HCT116 (cell line): ENCODE results near the gene TIMP3. TPM values are rescaled to one million over a fixed set of nuclear protein-coding genes. Genes with fewer than 3 reads are reported as not detected.

Source experiments
- ATAC-seq: fragments of 200-7000 bp; cut with Tn5 transposase; 2 replicates; pipeline ENCODE4 v1.9.1; 2020; ENCODE audit warnings: mild to moderate bottlenecking, moderate library complexity
- BruUV-seq: library from RNA; stranded (reverse); fragments of 400-500 nt; replicated peaks from 2 replicates; lab custom pipeline; 2021; lab: Mats Ljungman, UMichigan
- CTCF ChIA-PET: fragments of 300-600 bp; sonication (Branson Sonifier 250); formaldehyde crosslinking; loops from one replicate; lab custom pipeline; 2021; ENCODE audit warnings: antibody characterized with exemption; lab: Charles Lee
- POLR2A ChIA-PET: fragments of 300-600, 350-600 bp; sonication (Branson Sonifier 250); formaldehyde crosslinking; loops from one replicate; lab custom pipeline; 2021; ENCODE audit warnings: antibody characterized with exemption; lab: Charles Lee
- RAD21 ChIA-PET, 2 experiments: fragments of 300-600 bp; sonication (Branson Sonifier 250); formaldehyde crosslinking; loops; one replicate each; lab custom pipeline; 2023; ENCODE audit warnings: low total read pairs in 2 of 2; ENCODE audit not compliant: uncharacterized antibody in 2 of 2, unreplicated experiment in 2 of 2, low non-redundant PET in 1 of 2; lab: Charles Lee
- DNase-seq: peaks from one replicate; pipeline ENCODE4 v3.0.0-alpha.2; 2010; ENCODE audit warnings: low read depth, low spot score
- H2AFZ ChIP-seq: fragments of 200-600 bp; shearing (Covaris generic), sonication (generic); 2 replicates; pipeline ENCODE4 v1.6.1; 2017; ENCODE audit warnings: low read depth, mixed run types, mixed read lengths, antibody characterized with exemption, low read length; ENCODE audit not compliant: poor library complexity, severe bottlenecking
- H3K27ac ChIP-seq: 2 replicates; pipeline ENCODE4 v1.5.1; 2012; ENCODE audit warnings: low read depth, low read length
- H3K27me3 ChIP-seq: fragments of 200-600 bp; sonication (generic); 2 replicates; pipeline ENCODE4 v1.6.1; 2016; ENCODE audit warnings: mixed run types, low read length, mixed read lengths; ENCODE audit not compliant: insufficient read depth
- H3K36me3 ChIP-seq, 2 experiments: fragments of 200-500 bp in 1 of 2; fragments of 200-600 bp in 1 of 2; sonication (Bioruptor generic) in 1 of 2; sonication (generic) in 1 of 2; 2 replicates each; pipeline versions ENCODE4 v1.5.1 to v1.6.1; 2014 to 2016; ENCODE audit warnings: low read length in 2 of 2, inconsistent platforms in 1 of 2, mixed read lengths in 1 of 2, mixed run types in 1 of 2; ENCODE audit not compliant: insufficient read depth in 2 of 2, control insufficient read depth in 1 of 2
- H3K4me1 ChIP-seq, 2 experiments: fragments of 200-600 bp in 1 of 2; sonication (generic) in 1 of 2; 2 replicates each; pipeline versions ENCODE4 v1.5.1 to v1.6.1; 2012 to 2017; ENCODE audit warnings: low read length in 2 of 2, inconsistent platforms in 1 of 2, mild to moderate bottlenecking in 1 of 2, mixed read lengths in 1 of 2, mixed run types in 1 of 2, moderate library complexity in 1 of 2; ENCODE audit not compliant: insufficient read depth in 2 of 2, control insufficient read depth in 1 of 2
- H3K4me2 ChIP-seq: fragments of 200-600 bp; sonication (generic); 2 replicates; pipeline ENCODE4 v1.6.1; 2017; ENCODE audit warnings: mixed run types, low read length, mixed read lengths
- H3K4me3 ChIP-seq, 2 experiments: fragments of 200-600 bp in 1 of 2; sonication (generic) in 1 of 2; replicated peaks in 1 of 2; 2 replicates each; pipeline ENCODE4 v1.5.1; 2011 to 2016; ENCODE audit warnings: low read length in 2 of 2, control low read depth in 1 of 2, low read depth in 1 of 2, mild to moderate bottlenecking in 1 of 2, mixed read lengths in 1 of 2, mixed run types in 1 of 2
- H3K79me2 ChIP-seq: fragments of 200-600 bp; sonication (generic); 2 replicates; pipeline ENCODE4 v1.6.1; 2017; ENCODE audit warnings: mild to moderate bottlenecking, mixed run types, low read length, moderate library complexity, mixed read lengths; ENCODE audit not compliant: insufficient read depth
- H3K9ac ChIP-seq: fragments of 200-600 bp; sonication (generic); 2 replicates; pipeline ENCODE4 v1.6.1; 2016; ENCODE audit warnings: low read length, mixed read lengths
- H3K9me2 ChIP-seq: fragments of 200-600 bp; sonication (generic), shearing (Covaris generic); 2 replicates; pipeline ENCODE4 v1.6.1; 2017; ENCODE audit warnings: mixed run types, mild to moderate bottlenecking, moderate library complexity; ENCODE audit not compliant: insufficient read depth
- H3K9me3 ChIP-seq, 2 experiments: fragments of 200-500 bp in 1 of 2; fragments of 200-600 bp in 1 of 2; sonication (Bioruptor generic) in 1 of 2; sonication (generic) in 1 of 2; 2 replicates each; pipeline ENCODE4 v1.6.1; 2014 to 2017; ENCODE audit warnings: low read length in 2 of 2, mixed read lengths in 2 of 2, inconsistent platforms in 1 of 2, low read depth in 1 of 2, mild to moderate bottlenecking in 1 of 2, mixed run types in 1 of 2, moderate library complexity in 1 of 2; ENCODE audit not compliant: control insufficient read depth in 1 of 2, insufficient read depth in 1 of 2
- H4K20me1 ChIP-seq: fragments of 200-600 bp; sonication (generic), shearing (Covaris generic); 2 replicates; pipeline ENCODE4 v1.6.1; 2017; ENCODE audit warnings: mixed run types, mild to moderate bottlenecking, moderate library complexity; ENCODE audit not compliant: insufficient read depth
- CBX3 ChIP-seq: IDR thresholded peaks from 2 replicates; pipeline ENCODE4 v1.6.1; 2012; ENCODE audit warnings: low read depth
- FOSL1 ChIP-seq: IDR thresholded peaks from 2 replicates; pipeline ENCODE4 v1.6.1; 2012; ENCODE audit warnings: low read depth
- JUND ChIP-seq: IDR thresholded peaks from 2 replicates; pipeline ENCODE4 v1.6.1; 2012
- TCF7L2 ChIP-seq: IDR thresholded peaks from 2 replicates; pipeline ENCODE4 v1.7.0; 2011; ENCODE audit warnings: borderline replicate concordance, inconsistent platforms; ENCODE audit not compliant: insufficient read depth, insufficient read length; ENCODE audit errors: extremely low read depth
- ZNF274 ChIP-seq: fragments of 200-500 bp; sonication (Bioruptor generic); IDR thresholded peaks from 2 replicates; pipeline ENCODE4 v1.6.1; 2014; ENCODE audit warnings: mild to moderate bottlenecking, low read depth, low read length, inconsistent platforms
- intact Hi-C: fragments of 100-400 bp; cut with micrococcal nuclease; formaldehyde crosslinking; loops from 2 replicates; pipeline ENCODE4 v1.10.0; 2022
- total RNA-seq: library from RNA; stranded (reverse); gene quantifications from one replicate; pipeline ENCODE4 v1.2.1, GENCODE V29; 2021; ENCODE audit not compliant: unreplicated experiment
- TF ChIP-seq, protein P1 (sequence below): IDR thresholded peaks from 2 replicates; pipeline ENCODE4 v1.6.1; 2012
- TF ChIP-seq, protein P2 (sequence below), 3 experiments: fragments of 200-600 bp in 1 of 3; sonication (generic) in 1 of 3; IDR thresholded peaks in 2 of 3; conservative IDR thresholded peaks in 1 of 3; 2 replicates each; pipeline ENCODE4 v1.5.1; 2012 to 2017; ENCODE audit warnings: low read depth in 2 of 3, low read length in 2 of 3, antibody characterized with exemption in 1 of 3, borderline replicate concordance in 1 of 3, control low read depth in 1 of 3, mild to moderate bottlenecking in 1 of 3, mixed read lengths in 1 of 3, mixed run types in 1 of 3, moderate library complexity in 1 of 3; ENCODE audit not compliant: insufficient read depth in 1 of 3

Gene TIMP3
- total RNA-seq, 1 experiment from 2014 or later, result 2.2 TPM

DNA sequence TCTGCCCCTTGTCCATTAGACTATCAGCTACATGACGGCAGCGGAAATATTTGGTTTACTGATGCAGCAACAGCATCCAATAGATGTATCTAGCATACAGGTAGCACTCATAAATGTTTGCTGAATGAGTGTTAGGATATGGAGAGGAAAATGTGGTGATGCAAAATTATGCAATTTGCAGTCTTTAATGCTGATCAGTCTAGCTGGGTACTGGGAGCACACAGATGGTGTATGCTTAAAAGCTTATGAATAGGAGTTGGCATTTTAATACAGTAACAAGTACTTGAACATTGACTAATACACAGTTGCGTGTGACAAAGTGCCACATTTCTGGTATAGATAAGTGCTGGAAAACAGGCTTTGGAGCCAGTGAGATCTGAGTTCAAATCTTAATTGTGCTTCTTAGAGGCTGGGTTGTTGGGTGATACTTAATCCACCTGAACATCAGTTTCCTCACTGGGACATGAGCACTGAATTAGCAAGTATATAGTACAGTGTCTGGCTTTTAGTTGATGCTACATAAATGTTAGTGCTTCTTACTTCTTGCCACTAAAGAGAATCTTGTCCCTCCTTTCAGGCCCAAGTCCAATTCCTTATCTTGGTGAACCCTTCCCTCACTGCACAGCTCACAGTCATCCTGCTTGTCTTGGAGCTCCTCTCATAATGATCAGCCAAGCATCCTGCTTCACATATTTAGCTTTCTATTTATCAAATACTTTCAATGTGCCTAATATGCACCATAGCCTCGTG is 99.6 kb downstream of the TIMP3 start:
- ATAC-seq (no peak), DNase-seq (no peak)
- Histone ChIP-seq H3K27ac (no peak overlapping the region), H3K9ac (no peak overlapping the region), H3K9me2 (no peaks in the 10 kb centered on the region), H3K4me1 (no peaks in the 10 kb centered on the region), H3K4me2 (no peak overlapping the region), H3K27me3 (no peaks in the 10 kb centered on the region), H3K79me2 (no peaks in the 10 kb centered on the region), H3K9me3 (no peaks in the 10 kb centered on the region), H3K36me3 (no peaks in the 10 kb centered on the region), H3K4me3 (no peak overlapping the region), H4K20me1 (no peaks in the 10 kb centered on the region), H2AFZ (no peak overlapping the region)
- TF ChIP-seq ZNF274, result no peak
- no peak for TF ChIP-seq JUND
- TF ChIP-seq FOSL1, result no peak
- no peak for TF ChIP-seq CBX3
- TF ChIP-seq, protein P1, sequence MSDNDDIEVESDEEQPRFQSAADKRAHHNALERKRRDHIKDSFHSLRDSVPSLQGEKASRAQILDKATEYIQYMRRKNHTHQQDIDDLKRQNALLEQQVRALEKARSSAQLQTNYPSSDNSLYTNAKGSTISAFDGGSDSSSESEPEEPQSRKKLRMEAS, result no peak
- TF ChIP-seq, protein P2, sequence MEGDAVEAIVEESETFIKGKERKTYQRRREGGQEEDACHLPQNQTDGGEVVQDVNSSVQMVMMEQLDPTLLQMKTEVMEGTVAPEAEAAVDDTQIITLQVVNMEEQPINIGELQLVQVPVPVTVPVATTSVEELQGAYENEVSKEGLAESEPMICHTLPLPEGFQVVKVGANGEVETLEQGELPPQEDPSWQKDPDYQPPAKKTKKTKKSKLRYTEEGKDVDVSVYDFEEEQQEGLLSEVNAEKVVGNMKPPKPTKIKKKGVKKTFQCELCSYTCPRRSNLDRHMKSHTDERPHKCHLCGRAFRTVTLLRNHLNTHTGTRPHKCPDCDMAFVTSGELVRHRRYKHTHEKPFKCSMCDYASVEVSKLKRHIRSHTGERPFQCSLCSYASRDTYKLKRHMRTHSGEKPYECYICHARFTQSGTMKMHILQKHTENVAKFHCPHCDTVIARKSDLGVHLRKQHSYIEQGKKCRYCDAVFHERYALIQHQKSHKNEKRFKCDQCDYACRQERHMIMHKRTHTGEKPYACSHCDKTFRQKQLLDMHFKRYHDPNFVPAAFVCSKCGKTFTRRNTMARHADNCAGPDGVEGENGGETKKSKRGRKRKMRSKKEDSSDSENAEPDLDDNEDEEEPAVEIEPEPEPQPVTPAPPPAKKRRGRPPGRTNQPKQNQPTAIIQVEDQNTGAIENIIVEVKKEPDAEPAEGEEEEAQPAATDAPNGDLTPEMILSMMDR (IDR thresholded peaks at IDR 0.05 in 2 of 3, conservative IDR thresholded peaks at IDR 0.05 in 1 of 3; ENCODE audit: borderline replicate concordance in 1 of 3, insufficient read depth in 1 of 3, low read depth in 2 of 3, low read length in 2 of 3), result no peak
- ChIA-PET CTCF (no interaction called here), RAD21 (no interaction called here), POLR2A (no interaction called here)
- BruUV-seq, result no TSS peak
- intact Hi-C loops, result no loop called here

DNA sequence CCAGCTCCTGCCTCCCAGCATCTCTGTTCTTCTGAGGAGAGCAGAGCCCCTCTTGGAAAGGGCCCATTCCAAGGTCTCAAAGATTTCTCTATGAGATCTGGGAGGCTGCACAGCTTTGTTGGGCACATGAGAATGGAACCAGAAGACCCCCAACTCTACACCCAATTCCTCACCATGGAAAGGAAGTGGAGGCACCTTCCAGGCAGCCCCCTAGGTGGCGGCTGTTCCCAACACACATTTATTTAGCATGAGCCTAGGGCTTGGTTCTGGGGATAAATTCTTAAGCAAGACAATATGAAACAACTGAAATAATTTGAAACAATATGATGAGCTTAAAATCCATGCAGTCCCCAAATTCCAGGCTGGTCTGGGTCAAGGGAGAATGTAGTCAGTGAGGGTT is 100.4 kb downstream of the TIMP3 start:
- no peaks in the 10 kb centered on the region for H3K4me1 ChIP-seq
- no peaks in the 10 kb centered on the region for H3K9me3 ChIP-seq
- TF ChIP-seq, protein P2 (IDR thresholded peaks at IDR 0.05 in 2 of 3, conservative IDR thresholded peaks at IDR 0.05 in 1 of 3; ENCODE audit: borderline replicate concordance in 1 of 3, insufficient read depth in 1 of 3, low read depth in 2 of 3, low read length in 2 of 3), result peak in 2 of 3 experiments; percentile 12 to 14; a peak in 1 of 6 replicates
- no peak for TF ChIP-seq TCF7L2
- no peaks in the 10 kb centered on the region for H3K27me3 ChIP-seq
- ChIA-PET POLR2A (no interaction called here), RAD21 (no interaction called here), CTCF (no interaction called here)
- no peak overlapping the region for H3K27ac ChIP-seq
- no TSS peak for BruUV-seq
- DNase-seq, result no peak
- H3K9me2 ChIP-seq, result no peaks in the 10 kb centered on the region
- H2AFZ ChIP-seq, result no peak overlapping the region
- no peaks in the 10 kb centered on the region for H3K79me2 ChIP-seq
- no peak overlapping the region for H3K9ac ChIP-seq
- no peaks in the 10 kb centered on the region for H4K20me1 ChIP-seq
- no peak overlapping the region for H3K4me3 ChIP-seq
- H3K36me3 ChIP-seq, result no peaks in the 10 kb centered on the region
- no peak overlapping the region for H3K4me2 ChIP-seq
- intact Hi-C loops, result no loop called here
- ATAC-seq, result no peak
